K562 (cell line): ENCODE data around the gene LPAR5. TPM values are rescaled to one million over a fixed set of nuclear protein-coding genes. Genes with fewer than 3 reads are reported as not detected.

ENCODE experiments used
- SMARCE1 ChIP-seq: fragments of 450-650 bp; IDR thresholded peaks from 2 replicates; pipeline ENCODE4 v1.7.1; 2016; ENCODE audit warnings: mild to moderate bottlenecking
- ZNF282 ChIP-seq: sonication (generic); formaldehyde crosslinking; IDR thresholded peaks from 2 replicates; pipeline ENCODE4 v1.8.1; 2023; ENCODE audit warnings: missing genetic modification reagents
- ZNF77 ChIP-seq: fragments of 250-450 bp; sonication (Bioruptor Pico); IDR thresholded peaks from 2 replicates; pipeline ENCODE4 v1.5.0; 2020
- ZNF79 ChIP-seq: fragments of 250-450 bp; sonication (Bioruptor Pico); IDR thresholded peaks from 2 replicates; pipeline ENCODE4 v1.4.0; 2020; ENCODE audit warnings: low read depth, mild to moderate bottlenecking, moderate library complexity
- polyA plus RNA-seq, 8 experiments: library from polyadenylated mRNA; depleted of rRNA in 4 of 8; stranded (reverse) in 5 of 8; unstranded in 3 of 8; fragments of >200 nt; fragmentation: Nextera tagmentation in 2 of 8; fragmentation: Illumina TruSeq in 1 of 8; extraction: Ambion mirVana in 2 of 8; extraction: Trizol in 1 of 8; gene quantifications; 2 replicates each; pipeline versions ENCODE4 v1.2.1 to v1.2.3, GENCODE V29; 2011 to 2014; ENCODE audit warnings: inconsistent platforms in 1 of 8, missing spikeins in 1 of 8
- total RNA-seq, 7 experiments: library from RNA; depleted of rRNA in 6 of 7; stranded (reverse); fragments of >200 nt in 6 of 7; fragmentation: Illumina TruSeq in 2 of 7; extraction: Trizol in 2 of 7; gene quantifications; 2 replicates each; pipeline versions ENCODE4 v1.2.1 to v1.2.3, GENCODE V29; 2011 to 2021; ENCODE audit warnings: low replicate concordance in 1 of 7
- TF ChIP-seq, protein P1 (sequence below): fragments of 250-450 bp; sonication (Bioruptor Pico); IDR thresholded peaks from 2 replicates; pipeline ENCODE4 v1.8.0; 2022; ENCODE audit warnings: inconsistent platforms, mild to moderate bottlenecking, moderate library complexity, borderline replicate concordance
- TF ChIP-seq, protein P2 (sequence below): sonication (generic); formaldehyde crosslinking; IDR thresholded peaks from 2 replicates; pipeline ENCODE4 v1.8.0; 2022; ENCODE audit warnings: mild to moderate bottlenecking, missing genetic modification reagents, borderline replicate concordance

Gene LPAR5
- total and polyA plus RNA-seq, 9 of the 15 experiments (the other 6 are each of a cell fraction or from before 2014, with no cell fraction given) = 1.3 to 11.7 (median 3.6) TPM

DNA sequence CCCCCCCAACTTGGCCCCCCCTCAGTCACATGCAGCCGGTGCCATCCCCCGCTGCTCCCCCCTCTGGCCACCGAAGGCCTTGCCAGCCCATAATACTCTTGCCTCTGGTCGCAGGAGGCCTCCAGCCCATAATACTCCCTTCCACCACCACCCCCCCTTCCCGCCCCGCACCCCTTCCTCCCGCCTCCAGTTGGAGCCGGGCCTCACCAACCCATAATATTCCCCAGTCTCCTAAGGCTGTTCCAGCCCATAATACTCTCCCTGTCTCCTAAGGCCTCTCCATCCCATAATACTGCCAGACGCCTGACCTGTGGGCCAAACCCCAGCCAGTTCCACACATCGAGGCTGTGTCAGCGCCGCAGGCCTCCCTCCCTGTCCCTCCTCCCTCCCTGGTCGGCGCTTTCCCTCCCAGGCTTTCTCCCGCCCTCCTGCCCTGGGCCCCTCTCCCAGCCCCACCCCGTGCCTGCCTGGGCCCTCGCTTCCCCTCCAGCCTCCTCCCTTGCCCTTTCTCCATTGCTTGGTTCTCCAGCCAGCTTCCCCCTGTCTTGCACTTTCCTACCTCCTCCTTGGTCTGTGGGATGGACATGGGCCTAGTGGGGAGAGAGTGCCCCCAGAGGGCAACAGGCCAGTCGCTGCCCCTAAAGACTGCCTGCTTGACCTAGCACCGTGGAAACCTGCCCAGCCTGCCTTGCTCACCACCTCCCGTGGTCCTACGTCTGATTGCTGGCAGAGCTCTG is 21.8 kb downstream of the LPAR5 start (continued):
- TF ChIP-seq, protein P1, sequence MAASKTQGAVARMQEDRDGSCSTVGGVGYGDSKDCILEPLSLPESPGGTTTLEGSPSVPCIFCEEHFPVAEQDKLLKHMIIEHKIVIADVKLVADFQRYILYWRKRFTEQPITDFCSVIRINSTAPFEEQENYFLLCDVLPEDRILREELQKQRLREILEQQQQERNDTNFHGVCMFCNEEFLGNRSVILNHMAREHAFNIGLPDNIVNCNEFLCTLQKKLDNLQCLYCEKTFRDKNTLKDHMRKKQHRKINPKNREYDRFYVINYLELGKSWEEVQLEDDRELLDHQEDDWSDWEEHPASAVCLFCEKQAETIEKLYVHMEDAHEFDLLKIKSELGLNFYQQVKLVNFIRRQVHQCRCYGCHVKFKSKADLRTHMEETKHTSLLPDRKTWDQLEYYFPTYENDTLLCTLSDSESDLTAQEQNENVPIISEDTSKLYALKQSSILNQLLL (CRISPR knock-in tag) = no peak
- TF ChIP-seq ZNF282 (CRISPR knock-in tag) (no peak), ZNF79 (no peak), SMARCE1 (0 out of 2 replicates have a peak, but pooled peaks have one; percentile 26), ZNF77 (0 out of 2 replicates have a peak, but pooled peaks have one; percentile 40)
- TF ChIP-seq, protein P2, sequence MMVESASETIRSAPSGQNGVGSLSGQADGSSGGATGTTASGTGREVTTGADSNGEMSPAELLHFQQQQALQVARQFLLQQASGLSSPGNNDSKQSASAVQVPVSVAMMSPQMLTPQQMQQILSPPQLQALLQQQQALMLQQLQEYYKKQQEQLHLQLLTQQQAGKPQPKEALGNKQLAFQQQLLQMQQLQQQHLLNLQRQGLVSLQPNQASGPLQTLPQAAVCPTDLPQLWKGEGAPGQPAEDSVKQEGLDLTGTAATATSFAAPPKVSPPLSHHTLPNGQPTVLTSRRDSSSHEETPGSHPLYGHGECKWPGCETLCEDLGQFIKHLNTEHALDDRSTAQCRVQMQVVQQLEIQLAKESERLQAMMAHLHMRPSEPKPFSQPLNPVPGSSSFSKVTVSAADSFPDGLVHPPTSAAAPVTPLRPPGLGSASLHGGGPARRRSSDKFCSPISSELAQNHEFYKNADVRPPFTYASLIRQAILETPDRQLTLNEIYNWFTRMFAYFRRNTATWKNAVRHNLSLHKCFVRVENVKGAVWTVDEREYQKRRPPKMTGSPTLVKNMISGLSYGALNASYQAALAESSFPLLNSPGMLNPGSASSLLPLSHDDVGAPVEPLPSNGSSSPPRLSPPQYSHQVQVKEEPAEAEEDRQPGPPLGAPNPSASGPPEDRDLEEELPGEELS (CRISPR knock-in tag) = peak; percentile 75; the same call in 1 of the 2 replicates
